Stomach (tissue), 9 donors: Measurements from ENCODE around the gene ABCG5. TPM values are rescaled to one million over a fixed set of nuclear protein-coding genes. Genes with fewer than 3 reads are reported as not detected.

ENCODE experiments used
- DNase-seq, 2 donors: peaks; one replicate each; pipeline versions ENCODE4 v3.0.0 to v3.0.0-alpha.2; 2013 to 2019
- H3K27ac ChIP-seq, 5 donors: fragments of 200-600 bp in 4 of 5; sonication (generic) in 4 of 5; one replicate each; pipeline ENCODE4 v1.5.1; 2013 to 2019; ENCODE audit warnings: mild to moderate bottlenecking in 1 of 5, moderate library complexity in 1 of 5
- H3K27me3 ChIP-seq, 3 donors: fragments of 200-600 bp; sonication (generic); one replicate each; pipeline ENCODE4 v1.5.1; 2017 to 2019; ENCODE audit warnings: mixed run types in 1 of 3
- H3K36me3 ChIP-seq, 4 donors: fragments of 200-600 bp; sonication (generic); 1 replicate in 3 of 4; 2 replicates in 1 of 4; pipeline ENCODE4 v1.5.1; 2016 to 2019
- H3K4me1 ChIP-seq, 4 donors: fragments of 200-600 bp; sonication (generic); one replicate each; pipeline ENCODE4 v1.5.1; 2016 to 2019
- H3K4me3 ChIP-seq, 4 donors: fragments of 200-600 bp; sonication (generic) in 3 of 4; one replicate each; pipeline ENCODE4 v1.5.1; 2016 to 2019; ENCODE audit warnings: mild to moderate bottlenecking in 1 of 4
- H3K9me3 ChIP-seq, 4 donors: fragments of 200-600 bp; sonication (generic); one replicate each; pipeline ENCODE4 v1.5.1; 2016 to 2019
- CTCF ChIP-seq, 7 experiments: fragments of 450-650 bp in 4 of 7; fragments of 200-600 bp in 3 of 7; sonication (generic) in 3 of 7; IDR thresholded peaks; one replicate each; pipeline ENCODE4 v1.5.1; 2016 to 2019; ENCODE audit warnings: antibody characterized with exemption in 7 of 7, control low read depth in 2 of 7, mild to moderate bottlenecking in 1 of 7
- EP300 ChIP-seq: sonication (generic); formaldehyde crosslinking; IDR thresholded peaks from one replicate; pipeline ENCODE4 v1.6.1; 2017; ENCODE audit warnings: antibody characterized with exemption
- POLR2A ChIP-seq, 4 donors: fragments of 450-650 bp; IDR thresholded peaks; one replicate each; pipeline ENCODE4 v1.6.1; 2016; ENCODE audit warnings: antibody characterized with exemption in 4 of 4, control low read depth in 2 of 4, mild to moderate bottlenecking in 1 of 4, moderate library complexity in 1 of 4
- POLR2AphosphoS5 ChIP-seq, 3 donors: sonication (generic); formaldehyde crosslinking; IDR thresholded peaks; one replicate each; pipeline ENCODE4 v1.6.1; 2016; ENCODE audit warnings: antibody characterized with exemption in 3 of 3
- WGBS, 5 donors: extraction: QIAGEN DNeasy Blood & Tissue Kit in 3 of 5; methylation state at CpG; one replicate each; pipeline versions ENCODE4 v1.1.5 to v1.1.7; 2013 to 2018; 5-methylcytosine and 5-hydroxymethylcytosine counted together
- intact Hi-C: fragments of 100-400 bp; cut with DNase I; formaldehyde crosslinking; loops from one replicate; pipeline ENCODE4 v1.15.1; 2023; ENCODE audit warnings: low total_unique reads
- polyA plus RNA-seq, 3 donors: library from polyadenylated mRNA; stranded (reverse); fragments of 200-250 nt; gene quantifications; one replicate each; pipeline ENCODE4 v1.2.3, GENCODE V29; 2013
- total RNA-seq, 5 donors: library from RNA; depleted of rRNA; stranded (reverse); fragments of >200 nt; gene quantifications; one replicate each; pipeline versions ENCODE4 v1.1.0 to v1.2.3, GENCODE V29; 2014 to 2016
- donor health status: healthy with polysubstance abuse.
- donor health status: Bipolar disorder and iron deficiency.
- donor health status: healthy.

Gene ABCG5
- total and polyA plus RNA-seq, 8 donors = 0.92 TPM; not detected in 7

DNA sequence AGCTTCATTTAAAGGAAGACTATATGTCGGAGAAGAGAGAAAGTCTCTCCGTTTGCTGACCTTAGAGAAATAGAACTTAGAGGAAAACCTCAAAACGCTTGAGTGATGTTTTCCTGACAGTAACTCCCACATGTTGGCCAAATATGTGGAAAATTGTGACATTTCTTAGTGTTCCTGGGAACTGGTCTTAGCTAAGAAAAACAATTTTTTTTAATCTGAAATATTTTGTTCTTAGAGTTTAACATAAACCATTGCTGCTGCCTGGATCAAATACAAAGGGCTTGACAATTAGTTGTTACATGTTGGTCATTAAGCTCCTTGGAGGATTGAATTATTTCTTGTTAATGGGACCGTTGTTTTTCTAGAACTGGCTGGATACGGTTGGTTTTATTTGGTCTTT, 48.5 kb downstream of the ABCG5 start:
- no peak overlapping the region for H3K4me3 ChIP-seq
- peak overlapping the region in 2 of 5 donors; percentile 4 to 10 for H3K27ac ChIP-seq
- intact Hi-C loops = no loop called here
- peaks cover 0 to 5% (median 0%) of the 10 kb centered on the region in 4 donors for H3K4me1 ChIP-seq
- no peak for TF ChIP-seq POLR2A (IDR thresholded peaks at IDR 0.05)
- TF ChIP-seq EP300 = no peak
- no peak for TF ChIP-seq CTCF (IDR thresholded peaks at IDR 0.05)
- TF ChIP-seq POLR2AphosphoS5 (IDR thresholded peaks at IDR 0.05) = no peak
- H3K36me3 ChIP-seq = peaks cover 0 to 65% (median 49%) of the 10 kb centered on the region in 4 donors
- no peaks in the 10 kb centered on the region for H3K9me3 ChIP-seq
- no peaks in the 10 kb centered on the region for H3K27me3 ChIP-seq
- peak in 1 of 2 donors; percentile 40 for DNase-seq
- 65 to 86% (median 79%) methylated on average over 5 of the region's 5 CpGs for WGBS, 5 donors

DNA sequence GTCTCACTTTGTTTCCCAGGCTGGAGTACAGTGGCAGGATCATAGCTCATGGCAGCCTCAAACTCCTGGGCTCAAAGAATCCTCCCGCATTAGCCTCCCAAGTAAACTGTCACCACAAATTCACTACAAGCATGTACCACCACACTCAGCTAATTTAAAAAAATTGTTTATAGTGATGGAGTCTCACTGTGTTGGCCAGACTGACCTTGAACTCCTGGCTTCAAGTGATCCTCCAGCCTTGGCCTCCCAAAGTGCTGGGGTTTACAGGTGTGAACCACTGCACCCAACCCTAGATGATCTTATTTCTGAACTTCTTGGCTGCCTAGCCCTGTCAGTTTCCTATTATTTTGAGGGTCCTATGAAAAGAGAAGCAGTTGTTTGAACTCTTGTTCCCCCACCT, 50.0 kb downstream of the ABCG5 start:
- TF ChIP-seq POLR2A (IDR thresholded peaks at IDR 0.05) (no peak), POLR2AphosphoS5 (IDR thresholded peaks at IDR 0.05) (no peak), CTCF (IDR thresholded peaks at IDR 0.05) (no peak), EP300 (no peak)
- intact Hi-C loops = no loop called here
- WGBS, 5 donors = 96 to 100% (median 100%) methylated on average over 1 of the region's 1 CpG
- DNase-seq = no peak
- Histone ChIP-seq H3K27me3 (no peaks in the 10 kb centered on the region), H3K4me3 (no peak overlapping the region), H3K4me1 (peaks cover 0 to 5% (median 0%) of the 10 kb centered on the region in 4 donors), H3K27ac (no peak overlapping the region), H3K36me3 (peaks cover 0 to 65% (median 52%) of the 10 kb centered on the region in 4 donors), H3K9me3 (no peaks in the 10 kb centered on the region)

DNA sequence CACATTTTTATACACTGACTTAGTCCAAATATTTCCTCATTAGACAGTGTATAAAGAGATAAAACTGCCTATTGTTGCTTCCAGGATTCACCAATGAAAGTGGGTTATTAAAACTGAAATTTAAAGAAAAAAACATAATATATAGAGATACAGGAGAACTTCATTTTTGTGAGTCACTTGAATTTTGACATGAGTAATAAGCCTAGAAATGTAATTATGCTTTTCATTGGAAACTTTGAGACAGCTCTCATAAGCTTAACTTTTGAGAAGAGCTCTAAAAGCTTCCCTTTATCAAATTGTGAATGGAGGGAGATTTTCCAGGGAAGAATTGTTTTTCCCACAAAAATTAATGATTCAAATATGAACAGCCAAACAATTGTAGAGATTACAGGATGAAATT, 50.7 kb downstream of the ABCG5 start:
- no peaks in the 10 kb centered on the region for H3K27me3 ChIP-seq
- H3K9me3 ChIP-seq = no peaks in the 10 kb centered on the region
- no peak for DNase-seq
- no peak overlapping the region for H3K4me3 ChIP-seq
- H3K4me1 ChIP-seq = peaks cover 0 to 5% (median 0%) of the 10 kb centered on the region in 4 donors
- peaks cover 0 to 62% (median 48%) of the 10 kb centered on the region in 4 donors for H3K36me3 ChIP-seq
- H3K27ac ChIP-seq = no peak overlapping the region
- intact Hi-C loops = no loop called here
- TF ChIP-seq EP300 (no peak), POLR2AphosphoS5 (IDR thresholded peaks at IDR 0.05) (no peak), POLR2A (IDR thresholded peaks at IDR 0.05) (no peak), CTCF (IDR thresholded peaks at IDR 0.05) (no peak)

DNA sequence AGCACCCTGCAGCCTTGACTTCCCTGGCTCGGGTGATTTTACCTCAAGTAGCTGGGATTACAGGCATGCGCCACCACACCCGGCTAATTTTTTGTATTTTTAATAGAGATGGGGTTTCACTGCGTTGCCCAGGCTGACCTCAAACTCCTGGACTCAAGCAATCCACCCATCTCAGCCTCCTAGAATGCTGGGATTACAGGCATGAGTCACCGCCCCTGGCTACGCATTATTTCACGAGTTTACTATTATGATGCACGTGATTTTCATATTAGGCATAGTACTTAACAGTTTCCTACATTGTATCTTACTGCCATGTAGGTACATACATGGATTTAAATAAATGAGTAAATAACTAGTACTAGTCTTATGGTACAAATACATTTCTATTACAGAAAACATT, 60.4 kb downstream of the ABCG5 start:
- H3K4me1 ChIP-seq = peaks cover 0 to 14% (median 4%) of the 10 kb centered on the region in 4 donors
- H3K27ac ChIP-seq = no peak overlapping the region
- intact Hi-C loops = no loop called here
- no peak overlapping the region for H3K4me3 ChIP-seq
- H3K36me3 ChIP-seq = peaks cover 0 to 22% (median 14%) of the 10 kb centered on the region in 4 donors
- no peaks in the 10 kb centered on the region for H3K27me3 ChIP-seq
- TF ChIP-seq POLR2A (IDR thresholded peaks at IDR 0.05) = no peak
- no peak for TF ChIP-seq POLR2AphosphoS5 (IDR thresholded peaks at IDR 0.05)
- TF ChIP-seq EP300 = no peak
- no peak for TF ChIP-seq CTCF (IDR thresholded peaks at IDR 0.05)
- no peaks in the 10 kb centered on the region for H3K9me3 ChIP-seq
- WGBS, 5 donors = 92 to 97% (median 94%) methylated on average over 8 of the region's 8 CpGs
- no peak for DNase-seq
